Measurements from ENCODE around the gene FBRSL1. TPM values are rescaled to one million over a fixed set of nuclear protein-coding genes. Genes with fewer than 3 reads are reported as not detected.

The FBRSL1 gene
- polyA plus RNA-seq, 1 of the 3 experiments (the other 2 are of a cell fraction) = 5.5 TPM

GRCh38 chr12:132511516-132512196 lies 21.7 kb downstream of the FBRSL1 start:
- Histone ChIP-seq H3K9me2 (no peaks in the 10 kb centered on the region), H4K20me1 (ENCODE audit: insufficient read depth) (peaks cover 33% of the 10 kb centered on the region), H3K4me3 (ENCODE audit: low read depth in 2 of 2, low read length in 1 of 2) (no peak overlapping the region), H3K9ac (no peak overlapping the region), H3K36me3 (replicated peaks in 1 of 2; ENCODE audit: control insufficient read depth in 1 of 2, insufficient read depth in 2 of 2, low read length in 1 of 2) (peaks cover 0 to 5% of the 10 kb centered on the region in 2 experiments), H3K4me2 (no peak overlapping the region), H2AFZ (ENCODE audit: low read depth) (no peak overlapping the region), H3K9me3 (no peaks in the 10 kb centered on the region), H3K79me2 (ENCODE audit: insufficient read depth) (no peaks in the 10 kb centered on the region; the same call in 1 of the 2 replicates), H3K27me3 (ENCODE audit: insufficient read depth) (no peaks in the 10 kb centered on the region), H3K4me1 (ENCODE audit: control insufficient read depth in 1 of 2, insufficient read depth in 2 of 2, low read depth in 1 of 2, low read length in 1 of 2) (peaks cover under 1 to 6% of the 10 kb centered on the region in 2 experiments; a peak in 1 of 4 replicates), H3F3A (replicated peaks; ENCODE audit: insufficient read depth) (no peaks in the 10 kb centered on the region), H3K27ac (ENCODE audit: low read depth in 2 of 2, low read length in 1 of 2) (no peak overlapping the region)
- ChIA-PET POLR2A (interaction anchor here (0.7 kb wide), 1 partner anchor 8 kb away, joined by 3 read pairs; no protein-coding TSS in a partner anchor), CTCF (interaction anchor here (1.4 to 1.8 kb wide), 3 partner anchors 11 to 97 kb away, joined by 5 to 11 read pairs (median 8); no protein-coding TSS in a partner anchor)
- 91% methylated on average over 15 of the region's 19 CpGs for WGBS (ENCODE audit: low lambda C conversion rate)
- no peak for DNase-seq
- no peak for TF ChIP-seq MAX (IDR thresholded peaks at IDR 0.05; ENCODE audit: low read depth)
- no peak for TF ChIP-seq NFIC (IDR thresholded peaks at IDR 0.05; ENCODE audit: borderline replicate concordance)
- TF ChIP-seq MEF2A (IDR thresholded peaks at IDR 0.05; ENCODE audit: borderline replicate concordance, low read depth) = no peak
- TF ChIP-seq PBX3 (IDR thresholded peaks at IDR 0.05) = no peak
- TF ChIP-seq RFX5 (IDR thresholded peaks at IDR 0.05; ENCODE audit: low read length) = no peak
- TF ChIP-seq FOXJ3 (CRISPR knock-in tag; IDR thresholded peaks at IDR 0.05) = no peak
- no peak for TF ChIP-seq JUND (IDR thresholded peaks at IDR 0.05)
- TF ChIP-seq TEAD4 (IDR thresholded peaks at IDR 0.05; ENCODE audit: borderline replicate concordance, insufficient read depth) = no peak
- TF ChIP-seq YY1 (IDR thresholded peaks at IDR 0.05; ENCODE audit: low read depth) = no peak
- TF ChIP-seq EP300 (IDR thresholded peaks at IDR 0.05; ENCODE audit: borderline replicate concordance in 1 of 2, low read depth in 1 of 2, low read length in 1 of 2) = no peak
- TF ChIP-seq ELF1 (IDR thresholded peaks at IDR 0.05) = no peak

GRCh38 chr12:132512197-132513069 lies 22.5 kb downstream of the FBRSL1 start:
- POLR2A ChIA-PET = interaction anchor here (0.7 kb wide), 1 partner anchor 9 kb away, joined by 3 read pairs; no protein-coding TSS in a partner anchor
- H2AFZ ChIP-seq (ENCODE audit: low read depth) = no peak overlapping the region

More at GRCh38 chr12:132512197-132513069, 22.5 kb downstream of the FBRSL1 start:
- no peaks in the 10 kb centered on the region for H3K9me2 ChIP-seq
- H4K20me1 ChIP-seq (ENCODE audit: insufficient read depth) = peaks cover 26% of the 10 kb centered on the region
- no peak for DNase-seq
- no peak for TF ChIP-seq TCF12 (IDR thresholded peaks at IDR 0.05)
- TF ChIP-seq EZH2phosphoT487 (IDR thresholded peaks at IDR 0.05; ENCODE audit: borderline replicate concordance, low read depth) = no peak
- TF ChIP-seq CHD2 (IDR thresholded peaks at IDR 0.05; ENCODE audit: low read length, partially characterized antibody) = no peak
- no peak for TF ChIP-seq FOXJ3 (CRISPR knock-in tag; IDR thresholded peaks at IDR 0.05)
- TF ChIP-seq YY1 (IDR thresholded peaks at IDR 0.05; ENCODE audit: low read depth) = no peak
- no peak for TF ChIP-seq ZBTB33 (IDR thresholded peaks at IDR 0.05; ENCODE audit: borderline replicate concordance, low read depth)
- no peak for TF ChIP-seq MAX (IDR thresholded peaks at IDR 0.05; ENCODE audit: low read depth)
- no peak for TF ChIP-seq NFIC (IDR thresholded peaks at IDR 0.05; ENCODE audit: borderline replicate concordance)
- TF ChIP-seq RCOR1 (IDR thresholded peaks at IDR 0.05; ENCODE audit: low read length) = no peak
- TF ChIP-seq TAF1 (IDR thresholded peaks at IDR 0.05; ENCODE audit: borderline replicate concordance, low read depth, low read length) = no peak
- no peaks in the 10 kb centered on the region for H3F3A ChIP-seq (replicated peaks; ENCODE audit: insufficient read depth)
- H3K27ac ChIP-seq (ENCODE audit: low read depth in 2 of 2, low read length in 1 of 2) = no peak overlapping the region
- no peak overlapping the region for H3K9ac ChIP-seq
- CTCF ChIA-PET = interaction anchor here (0.8 to 1.8 kb wide), 4 partner anchors 10 to 102 kb away, joined by 3 to 11 read pairs (median 6); no protein-coding TSS in a partner anchor
- no peaks in the 10 kb centered on the region for H3K9me3 ChIP-seq
- H3K36me3 ChIP-seq (replicated peaks in 1 of 2; ENCODE audit: control insufficient read depth in 1 of 2, insufficient read depth in 2 of 2, low read length in 1 of 2) = peaks cover 0 to 5% of the 10 kb centered on the region in 2 experiments
- no peaks in the 10 kb centered on the region for H3K79me2 ChIP-seq (ENCODE audit: insufficient read depth)
- WGBS (ENCODE audit: low lambda C conversion rate) = 98% methylated on average over 19 of the region's 28 CpGs
- H3K27me3 ChIP-seq (ENCODE audit: insufficient read depth) = no peaks in the 10 kb centered on the region
- H3K4me3 ChIP-seq (ENCODE audit: low read depth in 2 of 2, low read length in 1 of 2) = no peak overlapping the region
- no peaks in the 10 kb centered on the region; a peak in 1 of 4 replicates for H3K4me1 ChIP-seq (ENCODE audit: control insufficient read depth in 1 of 2, insufficient read depth in 2 of 2, low read depth in 1 of 2, low read length in 1 of 2)
- H3K4me2 ChIP-seq = no peak overlapping the region

Data from SK-N-SH (cell line).